ENCODE measurements around the gene GBA3.

DNA sequence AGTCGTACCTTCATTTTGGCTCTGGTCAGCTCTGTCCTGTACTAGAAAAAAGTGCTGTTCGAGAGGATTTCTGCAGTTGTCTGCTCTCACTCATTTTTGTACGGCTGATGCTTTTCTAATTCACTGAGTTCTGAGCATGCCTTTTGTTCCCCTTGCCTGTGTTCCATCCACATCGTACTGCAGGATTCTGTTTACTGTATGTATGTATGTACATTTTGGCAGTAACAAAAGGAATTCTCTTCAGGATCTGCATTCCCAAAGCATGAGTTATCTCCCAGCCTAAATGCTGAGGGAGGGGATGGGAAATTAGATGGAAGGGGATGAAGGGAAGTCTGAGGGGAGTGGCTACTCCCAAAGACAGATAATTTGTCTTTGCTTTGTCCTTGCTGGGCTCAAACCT, 87.6 kb downstream of the GBA3 start:
- TF ChIP-seq, protein P1, sequence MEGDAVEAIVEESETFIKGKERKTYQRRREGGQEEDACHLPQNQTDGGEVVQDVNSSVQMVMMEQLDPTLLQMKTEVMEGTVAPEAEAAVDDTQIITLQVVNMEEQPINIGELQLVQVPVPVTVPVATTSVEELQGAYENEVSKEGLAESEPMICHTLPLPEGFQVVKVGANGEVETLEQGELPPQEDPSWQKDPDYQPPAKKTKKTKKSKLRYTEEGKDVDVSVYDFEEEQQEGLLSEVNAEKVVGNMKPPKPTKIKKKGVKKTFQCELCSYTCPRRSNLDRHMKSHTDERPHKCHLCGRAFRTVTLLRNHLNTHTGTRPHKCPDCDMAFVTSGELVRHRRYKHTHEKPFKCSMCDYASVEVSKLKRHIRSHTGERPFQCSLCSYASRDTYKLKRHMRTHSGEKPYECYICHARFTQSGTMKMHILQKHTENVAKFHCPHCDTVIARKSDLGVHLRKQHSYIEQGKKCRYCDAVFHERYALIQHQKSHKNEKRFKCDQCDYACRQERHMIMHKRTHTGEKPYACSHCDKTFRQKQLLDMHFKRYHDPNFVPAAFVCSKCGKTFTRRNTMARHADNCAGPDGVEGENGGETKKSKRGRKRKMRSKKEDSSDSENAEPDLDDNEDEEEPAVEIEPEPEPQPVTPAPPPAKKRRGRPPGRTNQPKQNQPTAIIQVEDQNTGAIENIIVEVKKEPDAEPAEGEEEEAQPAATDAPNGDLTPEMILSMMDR (IDR thresholded peaks at IDR 0.05 in 2 of 3, conservative IDR thresholded peaks at IDR 0.05 in 1 of 3; ENCODE audit: borderline replicate concordance in 1 of 3, insufficient read depth in 1 of 3, low read depth in 2 of 3, low read length in 2 of 3) = no peak
- TF ChIP-seq POLR2AphosphoS5 (IDR thresholded peaks at IDR 0.05; ENCODE audit: low read depth, low read length) (no peak), SIN3A (IDR thresholded peaks at IDR 0.05; ENCODE audit: low read depth) (no peak), JUND (IDR thresholded peaks at IDR 0.05) (no peak), POLR2A (IDR thresholded peaks at IDR 0.05; ENCODE audit: borderline replicate concordance, extremely low read depth, insufficient read depth, insufficient read length) (no peak), EZH2 (IDR thresholded peaks at IDR 0.05) (no peak), CBX3 (IDR thresholded peaks at IDR 0.05; ENCODE audit: low read depth) (no peak), CEBPB (IDR thresholded peaks at IDR 0.05; ENCODE audit: low read depth) (no peak), FOSL1 (IDR thresholded peaks at IDR 0.05; ENCODE audit: low read depth) (no peak), ZFX (IDR thresholded peaks at IDR 0.05) (no peak)
- TF ChIP-seq, protein P2, sequence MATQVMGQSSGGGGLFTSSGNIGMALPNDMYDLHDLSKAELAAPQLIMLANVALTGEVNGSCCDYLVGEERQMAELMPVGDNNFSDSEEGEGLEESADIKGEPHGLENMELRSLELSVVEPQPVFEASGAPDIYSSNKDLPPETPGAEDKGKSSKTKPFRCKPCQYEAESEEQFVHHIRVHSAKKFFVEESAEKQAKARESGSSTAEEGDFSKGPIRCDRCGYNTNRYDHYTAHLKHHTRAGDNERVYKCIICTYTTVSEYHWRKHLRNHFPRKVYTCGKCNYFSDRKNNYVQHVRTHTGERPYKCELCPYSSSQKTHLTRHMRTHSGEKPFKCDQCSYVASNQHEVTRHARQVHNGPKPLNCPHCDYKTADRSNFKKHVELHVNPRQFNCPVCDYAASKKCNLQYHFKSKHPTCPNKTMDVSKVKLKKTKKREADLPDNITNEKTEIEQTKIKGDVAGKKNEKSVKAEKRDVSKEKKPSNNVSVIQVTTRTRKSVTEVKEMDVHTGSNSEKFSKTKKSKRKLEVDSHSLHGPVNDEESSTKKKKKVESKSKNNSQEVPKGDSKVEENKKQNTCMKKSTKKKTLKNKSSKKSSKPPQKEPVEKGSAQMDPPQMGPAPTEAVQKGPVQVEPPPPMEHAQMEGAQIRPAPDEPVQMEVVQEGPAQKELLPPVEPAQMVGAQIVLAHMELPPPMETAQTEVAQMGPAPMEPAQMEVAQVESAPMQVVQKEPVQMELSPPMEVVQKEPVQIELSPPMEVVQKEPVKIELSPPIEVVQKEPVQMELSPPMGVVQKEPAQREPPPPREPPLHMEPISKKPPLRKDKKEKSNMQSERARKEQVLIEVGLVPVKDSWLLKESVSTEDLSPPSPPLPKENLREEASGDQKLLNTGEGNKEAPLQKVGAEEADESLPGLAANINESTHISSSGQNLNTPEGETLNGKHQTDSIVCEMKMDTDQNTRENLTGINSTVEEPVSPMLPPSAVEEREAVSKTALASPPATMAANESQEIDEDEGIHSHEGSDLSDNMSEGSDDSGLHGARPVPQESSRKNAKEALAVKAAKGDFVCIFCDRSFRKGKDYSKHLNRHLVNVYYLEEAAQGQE (IDR thresholded peaks at IDR 0.05; ENCODE audit: low read depth) = no peak
